Immature natural killer cell (primary cell): ENCODE measurements around the gene C12orf75. TPM values are rescaled to one million over a fixed set of nuclear protein-coding genes. Genes with fewer than 3 reads are reported as not detected.
"Not testable (repeated sequence)": the region's sequence is repeated elsewhere in the genome, so short reads cannot be mapped to it uniquely, and the experiment has no call there.

Source experiments
- DNase-seq, 3 donors: peaks; one replicate each; pipeline ENCODE4 v3.0.0; 2022; ENCODE audit warnings: mixed read lengths in 1 of 3
- H3K27ac Mint-ChIP-seq, 6 donors: one replicate each; pipeline ENCODE4 v1.8.0; 2020; ENCODE audit warnings: mixed read lengths in 6 of 6, mild to moderate bottlenecking in 5 of 6, inconsistent platforms in 4 of 6, moderate library complexity in 3 of 6
- H3K27me3 Mint-ChIP-seq, 3 donors: one replicate each; pipeline ENCODE4 v1.8.0; 2020 to 2021; ENCODE audit warnings: low read depth in 3 of 3, mild to moderate bottlenecking in 3 of 3, mixed read lengths in 3 of 3, moderate library complexity in 3 of 3, inconsistent platforms in 1 of 3
- H3K36me3 Mint-ChIP-seq, 3 donors: one replicate each; pipeline ENCODE4 v1.8.0; 2020; ENCODE audit warnings: mixed read lengths in 3 of 3, inconsistent platforms in 2 of 3, mild to moderate bottlenecking in 2 of 3
- H3K4me1 Mint-ChIP-seq, 2 donors: one replicate each; pipeline ENCODE4 v1.8.0; 2020; ENCODE audit warnings: inconsistent platforms in 2 of 2, mild to moderate bottlenecking in 2 of 2, mixed read lengths in 2 of 2, moderate library complexity in 1 of 2
- H3K4me3 Mint-ChIP-seq, 5 donors: one replicate each; pipeline ENCODE4 v1.8.0; 2020; ENCODE audit warnings: mild to moderate bottlenecking in 5 of 5, mixed read lengths in 5 of 5, inconsistent platforms in 3 of 5, moderate library complexity in 3 of 5
- H3K9me3 Mint-ChIP-seq, 6 donors: one replicate each; pipeline ENCODE4 v1.8.0; 2020; ENCODE audit warnings: mild to moderate bottlenecking in 6 of 6, mixed read lengths in 6 of 6, inconsistent platforms in 4 of 6, moderate library complexity in 3 of 6
- polyA plus RNA-seq, 3 donors: library from polyadenylated mRNA; unstranded; fragments of 300-500 nt; fragmentation: Illumina TruSeq; gene quantifications; one replicate each; pipeline ENCODE4 v1.2.3, GENCODE V29; 2021

C12orf75 gene
- polyA plus RNA-seq, 3 donors from 2014 or later, result 256 to 395 (median 277) TPM

DNA sequence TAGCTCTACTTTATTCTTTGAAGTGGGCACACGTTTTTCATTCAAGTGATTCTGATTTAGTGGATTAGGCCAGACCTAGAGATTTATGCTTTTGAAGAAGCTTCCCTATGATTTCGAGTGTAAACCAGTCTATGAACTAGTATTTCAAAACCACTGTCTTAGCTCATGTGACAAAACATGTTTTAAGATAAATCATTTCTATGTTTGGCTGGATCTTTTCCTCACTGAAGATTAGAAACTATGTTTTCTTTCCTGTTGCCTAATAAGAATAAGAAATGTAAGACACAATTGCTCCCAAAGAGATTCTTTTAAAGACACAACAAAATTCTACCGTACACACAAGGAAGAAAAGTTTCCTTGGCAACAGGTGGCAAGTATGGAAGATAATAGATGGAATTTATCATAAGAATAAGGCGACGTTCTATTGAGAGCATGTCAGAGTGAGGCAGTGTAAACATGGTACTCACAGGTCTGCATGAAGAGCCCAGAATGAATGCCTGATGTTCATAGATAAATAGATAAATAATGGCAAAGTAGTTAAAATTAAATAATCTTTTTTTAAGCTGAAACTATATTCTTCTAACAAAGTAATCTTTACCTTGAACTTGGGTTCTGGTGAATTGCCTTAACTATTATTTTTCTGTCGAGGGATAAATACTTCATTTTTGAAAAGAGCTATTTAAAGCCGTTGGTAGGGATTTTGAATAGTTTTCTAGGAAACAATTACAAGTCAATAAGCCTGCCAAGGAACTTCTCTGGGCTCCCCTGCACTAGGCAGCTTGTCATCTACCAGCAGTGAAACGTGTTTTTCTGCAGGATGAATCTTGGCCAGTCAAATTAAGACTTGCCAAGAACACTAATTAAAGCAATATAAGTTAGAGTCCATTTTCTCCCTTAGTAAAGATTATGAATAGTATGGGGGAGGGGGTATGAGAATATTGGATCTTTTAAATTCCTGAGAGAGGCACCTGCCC lies 34.1 kb upstream of the C12orf75 start:
- DNase-seq, result no peak

DNA sequence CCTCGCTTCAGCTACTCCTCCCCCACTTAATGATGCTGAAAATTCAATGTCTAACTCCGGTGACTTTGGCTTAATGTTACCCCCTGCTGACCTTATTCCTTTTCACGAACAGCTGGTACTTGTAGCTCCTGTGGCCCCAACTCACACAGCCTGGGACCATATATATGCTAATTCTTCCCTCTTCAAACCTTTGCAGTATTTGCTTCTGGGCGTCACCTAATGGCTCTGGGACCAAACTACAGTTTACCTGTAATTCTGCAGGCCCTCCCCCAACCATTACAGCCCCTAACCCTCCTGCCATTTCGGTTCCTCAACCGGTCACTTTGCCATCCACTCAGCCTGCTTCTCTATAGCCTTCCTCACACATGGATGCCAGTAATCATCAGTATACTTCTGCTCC lies 29.6 kb upstream of the C12orf75 start:
- Mint-ChIP-seq H3K9me3 (peaks cover 2 to 34% (median 14%) of the 10 kb centered on the region in 6 donors), H3K36me3 (peaks cover 5 to 17% (median 14%) of the 10 kb centered on the region in 3 donors), H3K27ac (no peak overlapping the region), H3K4me3 (no peak overlapping the region), H3K27me3 (peaks cover 0 to 2% (median 0%) of the 10 kb centered on the region in 3 donors), H3K4me1 (no peaks in the 10 kb centered on the region)
- DNase-seq, result no peak

More for the DNA sequence above, 34.1 kb upstream of the C12orf75 start:
- no peak overlapping the region for H3K27ac Mint-ChIP-seq
- peaks cover 2 to 9% (median 4%) of the 10 kb centered on the region in 3 donors for H3K27me3 Mint-ChIP-seq
- H3K4me1 Mint-ChIP-seq, result no peaks in the 10 kb centered on the region
- no peak overlapping the region for H3K4me3 Mint-ChIP-seq
- H3K36me3 Mint-ChIP-seq, result peaks cover 3 to 12% (median 12%) of the 10 kb centered on the region in 3 donors
- H3K9me3 Mint-ChIP-seq, result peaks cover 2 to 34% (median 14%) of the 10 kb centered on the region in 6 donors

DNA sequence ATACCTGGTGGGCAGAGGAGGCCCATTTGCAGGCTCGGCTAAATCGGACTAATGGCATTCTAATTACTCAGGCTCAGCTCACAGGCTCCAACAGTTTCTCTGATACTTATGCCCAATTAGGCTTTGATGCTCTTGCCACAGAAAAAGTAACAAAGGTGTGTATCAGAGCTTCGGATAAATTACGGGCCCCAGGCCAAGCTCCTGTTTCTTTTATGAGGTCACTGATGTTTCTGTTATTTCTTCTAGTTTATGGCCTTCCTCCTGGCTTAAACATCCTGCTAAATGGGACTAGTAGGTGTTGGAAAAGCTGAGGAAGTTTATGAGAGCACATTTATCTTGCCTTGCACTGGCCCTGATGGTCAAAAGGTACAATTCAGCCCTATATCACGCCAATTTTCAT lies 28.8 kb upstream of the C12orf75 start:
- Mint-ChIP-seq H3K36me3 (peaks cover 5 to 17% (median 14%) of the 10 kb centered on the region in 3 donors), H3K4me1 (no peaks in the 10 kb centered on the region), H3K9me3 (peaks cover 2 to 34% (median 14%) of the 10 kb centered on the region in 6 donors), H3K27me3 (peaks cover 0 to 2% (median 0%) of the 10 kb centered on the region in 3 donors), H3K4me3 (no peak overlapping the region), H3K27ac (no peak overlapping the region)
- no peak for DNase-seq

DNA sequence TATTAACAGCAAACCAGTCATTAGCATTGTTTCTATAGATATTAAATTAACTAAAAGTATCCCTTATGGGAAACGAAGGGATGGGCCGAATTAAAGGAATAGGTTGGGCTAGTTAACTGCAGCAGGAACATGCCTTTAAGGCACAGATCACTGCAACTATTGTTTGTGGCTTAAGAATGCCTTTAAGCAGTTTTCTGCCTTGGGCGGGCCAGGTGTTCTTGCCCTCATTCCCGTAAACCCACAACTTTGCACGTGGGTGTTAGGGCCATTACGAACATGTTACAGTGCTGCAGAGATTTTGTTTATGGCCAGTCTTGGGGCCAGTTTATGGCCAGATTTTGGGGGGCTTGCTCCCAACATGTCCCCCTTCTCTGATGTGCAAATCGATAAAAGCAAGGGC lies 27.5 kb upstream of the C12orf75 start:
- Mint-ChIP-seq H3K36me3 (peaks cover 4 to 13% (median 11%) of the 10 kb centered on the region in 3 donors), H3K9me3 (peaks cover 2 to 27% (median 9%) of the 10 kb centered on the region in 6 donors)
- H3K4me1 Mint-ChIP-seq, H3K27ac Mint-ChIP-seq, DNase-seq, H3K27me3 Mint-ChIP-seq, H3K4me3 Mint-ChIP-seq: not testable (repeated sequence)

DNA sequence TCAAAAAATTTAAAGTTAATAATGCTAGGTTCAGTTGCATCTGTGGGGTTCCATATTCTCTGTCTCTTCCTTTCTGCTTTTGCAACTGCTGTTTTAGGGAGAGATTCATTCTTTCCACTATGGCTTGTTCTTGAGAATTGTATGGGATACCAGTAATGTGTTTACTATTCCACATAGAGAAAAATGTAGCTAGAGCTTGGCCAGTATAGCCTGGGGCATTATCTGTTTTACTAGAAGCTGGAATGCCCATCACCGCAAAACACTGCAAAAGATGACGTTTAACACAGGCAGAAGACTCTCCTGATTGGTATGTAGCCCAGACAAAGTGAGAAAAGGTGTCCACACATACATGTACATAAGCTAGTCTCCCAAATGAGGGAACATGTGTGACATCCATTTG lies 25.9 kb upstream of the C12orf75 start:
- not testable (repeated sequence) for H3K27ac Mint-ChIP-seq, H3K4me1 Mint-ChIP-seq, H3K27me3 Mint-ChIP-seq, DNase-seq, H3K4me3 Mint-ChIP-seq, H3K36me3 Mint-ChIP-seq
- H3K9me3 Mint-ChIP-seq, result peaks cover 0 to 14% (median 5%) of the 10 kb centered on the region in 6 donors

DNA sequence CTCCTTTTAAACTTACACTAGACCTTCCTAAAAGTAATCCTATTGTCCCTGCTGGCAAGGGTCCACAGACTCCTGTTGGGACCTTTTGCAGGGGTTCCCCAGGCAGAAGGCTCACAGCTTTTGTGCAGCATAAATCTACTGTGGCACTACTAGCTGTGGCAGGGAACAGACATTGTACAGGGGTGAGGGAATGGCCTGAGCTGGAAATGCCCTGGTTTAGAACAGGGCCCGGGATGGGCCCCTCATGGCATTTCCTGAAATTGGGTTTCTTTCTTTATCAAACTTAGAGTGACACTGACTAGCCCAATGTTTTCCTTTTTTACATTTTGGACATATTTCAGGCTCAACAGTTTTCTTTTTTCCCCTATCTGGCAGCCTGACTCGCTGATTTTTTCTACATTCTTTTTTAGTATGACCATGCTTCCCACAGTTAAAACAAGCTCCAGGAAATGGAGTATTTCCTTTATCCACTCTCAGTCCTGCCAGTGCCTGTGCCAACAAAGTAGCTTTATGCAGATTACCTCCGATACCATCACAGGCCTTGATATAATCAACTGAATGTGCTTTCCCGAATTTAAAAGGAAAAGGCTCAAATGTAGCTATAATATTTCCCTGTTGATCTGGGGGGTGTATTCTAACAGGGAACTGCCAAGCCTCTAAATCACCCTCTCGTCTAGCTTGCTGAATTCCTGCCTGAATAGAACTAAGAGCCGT lies 22.7 kb upstream of the C12orf75 start:
- H3K9me3 Mint-ChIP-seq, DNase-seq, H3K27me3 Mint-ChIP-seq, H3K4me1 Mint-ChIP-seq, H3K36me3 Mint-ChIP-seq, H3K27ac Mint-ChIP-seq, H3K4me3 Mint-ChIP-seq: not testable (repeated sequence)

DNA sequence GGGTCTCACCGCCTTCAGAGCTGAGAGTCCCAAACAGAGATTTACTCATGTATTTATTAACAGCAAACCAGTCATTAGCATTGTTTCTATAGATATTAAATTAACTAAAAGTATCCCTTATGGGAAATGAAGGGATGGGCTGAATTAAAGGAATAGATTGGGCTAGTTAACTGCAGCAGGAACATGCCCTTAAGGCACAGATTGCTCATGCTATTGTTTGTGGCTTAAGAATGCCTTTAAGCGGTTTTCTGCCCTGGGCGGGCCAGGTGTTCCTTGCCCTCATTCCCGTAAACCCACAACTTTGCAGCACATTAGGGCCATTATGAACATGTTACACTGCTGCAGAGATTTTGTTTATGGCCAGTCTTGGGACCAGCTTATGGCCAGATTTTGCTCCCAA lies 21.7 kb upstream of the C12orf75 start:
- H3K27ac Mint-ChIP-seq, H3K4me1 Mint-ChIP-seq, H3K4me3 Mint-ChIP-seq, H3K27me3 Mint-ChIP-seq, DNase-seq: not testable (repeated sequence)
- peaks cover under 1 to 15% (median 3%) of the 10 kb centered on the region in 3 donors for H3K36me3 Mint-ChIP-seq
- peaks cover 0 to 10% (median 5%) of the 10 kb centered on the region in 6 donors for H3K9me3 Mint-ChIP-seq

DNA sequence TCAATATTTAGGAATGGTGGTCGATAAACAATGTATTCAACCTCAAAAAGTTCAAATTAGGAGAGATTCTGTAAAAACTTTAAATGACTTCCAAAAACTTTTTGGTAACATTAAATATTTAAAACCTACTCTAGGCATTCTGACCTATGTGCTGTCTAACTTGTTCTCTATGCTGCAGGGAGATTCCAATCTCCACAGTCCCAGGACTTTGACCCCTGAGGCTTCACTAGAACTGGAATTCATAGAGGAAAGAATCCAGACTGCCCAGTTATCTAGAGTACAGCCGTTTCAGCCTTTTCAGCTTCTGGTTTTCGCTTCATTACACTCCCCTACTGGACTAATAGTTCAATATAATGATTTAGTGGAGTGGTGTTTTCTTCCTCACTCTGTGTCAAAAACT lies 21.1 kb upstream of the C12orf75 start:
- Mint-ChIP-seq H3K36me3 (peaks cover 0 to 19% (median 7%) of the 10 kb centered on the region in 3 donors), H3K9me3 (peaks cover 0 to 16% (median 10%) of the 10 kb centered on the region in 6 donors)
- H3K4me3 Mint-ChIP-seq, DNase-seq, H3K4me1 Mint-ChIP-seq, H3K27ac Mint-ChIP-seq, H3K27me3 Mint-ChIP-seq: not testable (repeated sequence)

DNA sequence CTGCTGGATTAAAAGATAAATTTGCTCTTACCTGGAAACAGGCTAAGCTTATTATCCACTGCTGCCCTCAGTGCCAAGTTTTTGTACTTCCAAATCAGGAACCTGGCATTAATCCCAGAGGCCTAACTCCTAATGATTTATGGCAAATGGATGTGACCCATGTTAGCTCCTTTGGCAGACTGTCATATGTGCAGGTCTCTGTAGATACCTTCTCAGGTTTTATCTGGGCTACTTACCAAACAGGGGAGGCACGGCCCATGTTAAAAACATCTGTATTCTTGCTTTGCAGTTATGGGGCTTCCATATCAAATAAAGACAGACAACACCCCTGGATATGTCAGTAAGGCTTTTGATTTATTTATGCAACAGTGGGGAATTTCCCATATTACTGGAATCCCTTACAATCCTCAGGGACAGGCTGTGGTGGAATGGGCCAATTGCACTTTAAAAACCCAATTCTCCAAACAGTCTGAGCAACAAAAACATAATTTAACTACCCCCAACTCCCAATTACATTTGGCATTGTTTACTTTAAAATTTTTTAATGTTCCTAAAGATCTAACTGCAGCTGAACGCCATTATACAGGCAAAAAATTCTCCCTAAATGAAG lies 19.9 kb upstream of the C12orf75 start:
- H3K4me3 Mint-ChIP-seq, H3K4me1 Mint-ChIP-seq, DNase-seq, H3K27me3 Mint-ChIP-seq, H3K27ac Mint-ChIP-seq: not testable (repeated sequence)
- Mint-ChIP-seq H3K9me3 (peaks cover 0 to 20% (median 10%) of the 10 kb centered on the region in 6 donors), H3K36me3 (peaks cover 0 to 22% (median 7%) of the 10 kb centered on the region in 3 donors)

DNA sequence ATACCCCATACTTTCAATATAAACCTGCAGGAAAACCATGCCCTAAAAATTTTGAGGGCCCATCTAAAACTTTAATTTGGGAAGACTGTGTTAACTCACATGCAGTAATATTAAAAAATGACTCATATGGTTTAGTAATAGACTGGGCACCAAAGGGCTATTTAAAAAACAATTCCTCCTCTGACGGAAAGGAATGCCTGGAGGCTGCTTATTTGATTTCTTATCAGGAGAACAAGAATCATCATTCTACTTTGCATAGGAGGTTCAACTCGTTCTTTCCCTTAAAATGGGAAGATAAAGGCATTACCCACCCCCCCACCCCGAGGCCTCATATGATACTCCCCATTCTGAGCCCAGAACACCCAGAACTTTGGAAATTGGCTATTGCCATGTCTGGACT lies 18.6 kb upstream of the C12orf75 start:
- H3K27me3 Mint-ChIP-seq, H3K4me3 Mint-ChIP-seq, H3K27ac Mint-ChIP-seq, H3K4me1 Mint-ChIP-seq, DNase-seq: not testable (repeated sequence)
- Mint-ChIP-seq H3K36me3 (peaks cover 0 to 25% (median 7%) of the 10 kb centered on the region in 3 donors), H3K9me3 (peaks cover 0 to 20% (median 10%) of the 10 kb centered on the region in 6 donors)

DNA sequence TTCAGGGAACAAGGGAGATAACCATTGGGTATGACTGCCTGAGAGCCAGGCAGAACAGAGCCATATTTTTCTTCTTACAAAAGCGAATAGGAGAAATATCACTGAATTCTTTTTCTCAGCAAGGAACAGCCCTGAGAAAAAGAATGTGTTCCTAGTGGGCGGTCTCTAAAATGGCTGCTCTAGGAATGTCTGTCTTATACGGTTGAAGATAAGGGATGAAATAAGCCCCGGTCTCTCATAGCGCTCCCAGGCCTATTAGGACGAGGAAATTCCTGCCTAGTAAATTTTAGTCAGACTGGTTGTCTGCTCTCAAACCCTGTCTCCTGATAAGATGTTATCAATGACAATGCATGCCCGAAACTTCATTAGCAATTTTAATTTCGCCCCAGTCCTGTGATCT lies 16.7 kb upstream of the C12orf75 start:
- H3K27me3 Mint-ChIP-seq, H3K4me3 Mint-ChIP-seq, DNase-seq, H3K27ac Mint-ChIP-seq, H3K4me1 Mint-ChIP-seq: not testable (repeated sequence)
- Mint-ChIP-seq H3K9me3 (peaks cover 0 to 20% (median 10%) of the 10 kb centered on the region in 6 donors), H3K36me3 (peaks cover 0 to 25% (median 7%) of the 10 kb centered on the region in 3 donors)

DNA sequence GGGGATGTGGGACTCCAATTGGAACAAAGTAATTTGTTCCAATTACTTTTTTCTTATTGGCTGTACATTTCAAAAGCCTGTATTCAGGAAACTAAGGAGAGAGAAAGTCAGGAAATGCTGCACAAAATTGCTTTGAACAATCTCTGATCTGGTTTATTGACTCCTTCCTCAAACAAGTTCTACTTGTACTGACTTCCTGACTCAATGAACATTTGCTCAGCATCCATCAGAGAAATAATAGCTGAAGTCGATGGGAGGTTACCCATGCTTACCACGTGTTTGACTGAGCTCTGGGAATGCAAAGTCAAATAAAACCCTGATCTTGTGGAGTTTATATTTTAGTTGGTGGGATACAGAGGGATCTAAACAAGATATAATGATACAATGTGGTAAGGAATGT lies 15.4 kb upstream of the C12orf75 start:
- peaks cover 0 to 21% (median 7%) of the 10 kb centered on the region in 3 donors for H3K36me3 Mint-ChIP-seq

DNA sequence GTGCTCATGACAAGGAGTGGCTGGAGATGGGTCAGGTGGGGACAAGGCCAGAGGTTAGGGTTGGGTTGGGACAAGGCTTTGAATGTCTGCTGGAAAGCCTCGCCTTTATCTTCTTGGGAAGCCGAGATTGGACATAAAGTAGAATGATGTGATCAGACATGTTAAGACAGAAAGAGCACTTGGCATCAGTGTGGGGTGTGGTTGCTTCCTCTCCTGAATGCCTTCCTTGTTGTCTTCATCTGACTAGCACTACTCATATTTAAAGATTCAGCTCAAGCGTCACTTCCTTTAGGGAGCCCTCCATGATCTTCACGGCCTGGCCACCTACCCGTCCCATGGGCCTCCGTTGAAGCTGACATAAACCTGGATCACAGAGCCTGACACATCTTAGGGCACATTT lies 14.8 kb upstream of the C12orf75 start:
- H3K27ac Mint-ChIP-seq, result no peak overlapping the region
- peaks cover 2 to 3% (median 3%) of the 10 kb centered on the region in 3 donors for H3K27me3 Mint-ChIP-seq
- peaks cover 0 to 21% (median 7%) of the 10 kb centered on the region in 3 donors for H3K36me3 Mint-ChIP-seq
- peaks cover 0 to 20% (median 10%) of the 10 kb centered on the region in 6 donors for H3K9me3 Mint-ChIP-seq
- H3K4me1 Mint-ChIP-seq, result peaks cover 0 to 5% of the 10 kb centered on the region in 2 donors
- H3K4me3 Mint-ChIP-seq, result no peak overlapping the region
- no peak for DNase-seq

More for the DNA sequence above, 15.4 kb upstream of the C12orf75 start:
- Mint-ChIP-seq H3K27me3 (peaks cover 2 to 3% (median 3%) of the 10 kb centered on the region in 3 donors), H3K27ac (no peak overlapping the region), H3K4me3 (no peak overlapping the region), H3K9me3 (peaks cover 0 to 20% (median 10%) of the 10 kb centered on the region in 6 donors), H3K4me1 (peaks cover 0 to 5% of the 10 kb centered on the region in 2 donors)
- DNase-seq, result no peak
